SK-N-MC (cell line): ENCODE measurements around the gene MOSPD3.

Experiments used
- EZH2 ChIP-seq: fragments of 200-600 bp; sonication (generic); IDR thresholded peaks from one replicate; pipeline ENCODE4 v1.6.1; 2017; ENCODE audit warnings: antibody characterized with exemption
- POLR2AphosphoS5 ChIP-seq: IDR thresholded peaks from 2 replicates; pipeline ENCODE4 v1.6.1; 2012; ENCODE audit warnings: mild to moderate bottlenecking, low read depth, low read length, borderline replicate concordance

DNA sequence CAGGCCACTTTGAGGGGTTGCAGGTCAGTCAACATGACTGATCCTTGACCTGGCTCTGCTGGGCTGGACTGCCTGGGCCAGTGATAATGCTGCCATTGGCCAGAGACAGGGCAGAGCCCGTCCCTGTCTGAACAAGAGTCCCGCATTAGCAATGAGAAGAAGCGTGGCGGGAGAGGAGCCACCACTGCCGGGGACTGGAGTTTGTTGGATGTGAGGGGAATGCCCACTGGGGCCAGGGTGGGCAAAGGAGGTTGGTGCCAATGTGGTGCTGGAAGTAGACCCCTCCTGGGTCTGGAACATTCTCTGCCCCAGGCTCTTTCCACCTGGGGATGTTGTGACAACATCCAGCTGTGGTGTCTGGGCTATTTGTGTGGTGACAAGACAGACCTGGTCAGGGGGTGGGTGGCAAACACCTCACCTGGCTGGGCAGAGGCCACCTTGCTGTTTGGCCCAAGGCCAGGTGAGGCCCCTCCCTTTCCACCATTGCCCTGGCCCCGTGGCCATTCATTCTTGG, 46.3 kb upstream of the MOSPD3 start:
- TF ChIP-seq POLR2AphosphoS5: no peak
- no peak for TF ChIP-seq EZH2
